Endothelial cell of umbilical vein (primary cell): ENCODE data around the gene IGFL1. TPM values are rescaled to one million over a fixed set of nuclear protein-coding genes. Genes with fewer than 3 reads are reported as not detected.

Experiments
- BruUV-seq: library from RNA; stranded (reverse); fragments of 400-500 nt; replicated peaks from 2 replicates; lab custom pipeline; 2021; lab: Mats Ljungman, UMichigan
- CTCF ChIA-PET: fragments of 300-600, 350-600 bp; sonication (Branson Sonifier 250); formaldehyde crosslinking; loops from one replicate; lab custom pipeline; 2021; ENCODE audit warnings: antibody characterized with exemption, inconsistent platforms; lab: Charles Lee
- POLR2A ChIA-PET: fragments of 300-600, 350-600 bp; sonication (Branson Sonifier 250); formaldehyde crosslinking; loops from one replicate; lab custom pipeline; 2021; ENCODE audit warnings: antibody characterized with exemption, inconsistent platforms; lab: Charles Lee
- DNase-seq: peaks from one replicate; pipeline ENCODE4 v3.0.0-alpha.2; 2011; ENCODE audit warnings: low read depth, low spot score
- FAIRE-seq: peaks from 2 replicates; lab custom pipeline; 2011; peaks lifted over from hg19 to GRCh38; lab: Jason Lieb, UNC
- H2AFZ ChIP-seq: 2 replicates; pipeline ENCODE4 v1.6.0; 2012; ENCODE audit warnings: low read depth, low read length, control low read depth, inconsistent platforms
- H3K27ac ChIP-seq: 2 replicates; pipeline ENCODE4 v1.5.1; 2011; ENCODE audit warnings: low read depth, mild to moderate bottlenecking, control low read depth, low read length, moderate library complexity; ENCODE audit not compliant: insufficient read depth
- H3K27me3 ChIP-seq, 2 experiments: 2 replicates each; pipeline versions ENCODE4 v1.6.0 to v1.6.1; 2011; ENCODE audit warnings: low read length in 2 of 2, mixed read lengths in 1 of 2; ENCODE audit not compliant: control insufficient read depth in 2 of 2, insufficient read depth in 2 of 2
- H3K36me3 ChIP-seq, 2 experiments: 2 replicates in 1 of 2; 3 replicates in 1 of 2; pipeline ENCODE4 v1.5.1; 2011; ENCODE audit warnings: low read length in 2 of 2, mild to moderate bottlenecking in 1 of 2, moderate library complexity in 1 of 2; ENCODE audit not compliant: control insufficient read depth in 2 of 2, insufficient read depth in 2 of 2; ENCODE audit errors: extremely low read depth in 1 of 2
- H3K4me1 ChIP-seq: 3 replicates; pipeline ENCODE4 v1.5.1; 2011; ENCODE audit warnings: mild to moderate bottlenecking, low read length; ENCODE audit not compliant: control insufficient read depth, insufficient read depth; ENCODE audit errors: extremely low read depth
- H3K4me2 ChIP-seq: 2 replicates; pipeline ENCODE4 v1.6.1; 2011; ENCODE audit warnings: low read length, control low read depth, mixed read lengths; ENCODE audit not compliant: insufficient read depth
- H3K4me3 ChIP-seq, 3 experiments: fragments of 200-600 bp in 1 of 3; sonication (generic), shearing (Covaris generic) in 1 of 3; replicated peaks in 1 of 3; 2 replicates each; pipeline ENCODE4 v1.5.1; 2011 to 2016; ENCODE audit warnings: control low read depth in 3 of 3, low read length in 3 of 3, mild to moderate bottlenecking in 2 of 3, inconsistent platforms in 1 of 3, low read depth in 1 of 3, moderate library complexity in 1 of 3; ENCODE audit not compliant: insufficient read depth in 1 of 3
- H3K79me2 ChIP-seq: 2 replicates; pipeline ENCODE4 v1.6.0; 2012; ENCODE audit warnings: low read length, inconsistent platforms; ENCODE audit not compliant: control insufficient read depth, insufficient read depth
- H3K9ac ChIP-seq: replicated peaks from 2 replicates; pipeline ENCODE3; 2011; ENCODE audit warnings: low read length, control low read depth; ENCODE audit not compliant: insufficient read depth; ENCODE audit errors: extremely low read depth
- H3K9me1 ChIP-seq: replicated peaks from 3 replicates; pipeline ENCODE4 v1.6.0; 2011; ENCODE audit warnings: mild to moderate bottlenecking, low read length; ENCODE audit not compliant: control insufficient read depth, insufficient read depth; ENCODE audit errors: extremely low read depth
- H3K9me3 ChIP-seq: replicated peaks from 2 replicates; pipeline ENCODE4 v1.5.1; 2012; ENCODE audit warnings: low read length, inconsistent platforms; ENCODE audit not compliant: control insufficient read depth, insufficient read depth
- H4K20me1 ChIP-seq: replicated peaks from 2 replicates; pipeline ENCODE3; 2011; ENCODE audit warnings: mild to moderate bottlenecking, low read length; ENCODE audit not compliant: control insufficient read depth, insufficient read depth; ENCODE audit errors: extremely low read depth
- CTCF ChIP-seq, 2 donors: IDR thresholded peaks; 1 replicate in 1 of 2; 2 replicates in 1 of 2; pipeline ENCODE4 v1.5.1; 2011; ENCODE audit warnings: low read length in 2 of 2, mild to moderate bottlenecking in 2 of 2, moderate library complexity in 2 of 2, control low read depth in 1 of 2, inconsistent platforms in 1 of 2, low read depth in 1 of 2; ENCODE audit not compliant: insufficient read depth in 1 of 2; ENCODE audit errors: extremely low read depth in 1 of 2
- FOS ChIP-seq: IDR thresholded peaks from 2 replicates; pipeline ENCODE4 v1.6.1; 2011; ENCODE audit warnings: mild to moderate bottlenecking, low read length, moderate library complexity, borderline replicate concordance; ENCODE audit not compliant: insufficient read depth
- GATA2 ChIP-seq: IDR thresholded peaks from 2 replicates; pipeline ENCODE4 v1.7.0; 2011; ENCODE audit warnings: low read depth, mild to moderate bottlenecking, moderate library complexity, mixed read lengths, low read length; ENCODE audit not compliant: insufficient read length, insufficient read depth
- JUN ChIP-seq: IDR thresholded peaks from 2 replicates; pipeline ENCODE4 v1.6.1; 2011; ENCODE audit warnings: borderline replicate concordance, low read depth; ENCODE audit not compliant: insufficient read length, insufficient read depth
- MAX ChIP-seq: IDR thresholded peaks from 2 replicates; pipeline ENCODE4 v1.6.1; 2011; ENCODE audit not compliant: insufficient read depth, insufficient read length
- dilution Hi-C: fragments of 300-500 bp; cut with MboI; formaldehyde crosslinking; loops from one replicate; pipeline ENCODE4 v1.15.0; 2019; ENCODE audit warnings: low sequenced_read_pairs; ENCODE audit not compliant: extremely low pct_ligation_motif_present
- intact Hi-C: fragments of 100-400 bp; cut with micrococcal nuclease; formaldehyde crosslinking; loops from one replicate; pipeline ENCODE4 v1.10.0; 2022
- polyA plus RNA-seq, 4 experiments: library from polyadenylated mRNA; depleted of rRNA in 3 of 4; stranded (reverse) in 3 of 4; unstranded in 1 of 4; fragments of >200 nt; gene quantifications; 2 replicates each; pipeline versions ENCODE4 v1.2.1 to v1.2.3, GENCODE V29; 2011 to 2012; ENCODE audit warnings: missing spikeins in 1 of 4
- total RNA-seq: library from RNA; stranded (reverse); gene quantifications from 2 replicates; pipeline ENCODE4 v1.2.3, GENCODE V29; 2021

IGFL1 gene
- total and polyA plus RNA-seq, 2 donors (not counting 3 experiments of a cell fraction or from before 2014, with no cell fraction given) = not detected

GRCh38 chr19:46202426-46202825 is 27.1 kb upstream of the IGFL1 start:
- no peak overlapping the region for H2AFZ ChIP-seq
- dilution Hi-C loops (no loop called here), intact Hi-C loops (no loop called here)
- no peaks in the 10 kb centered on the region for H3K36me3 ChIP-seq
- BruUV-seq = no TSS peak
- no peak overlapping the region for H3K9ac ChIP-seq
- H3K79me2 ChIP-seq = no peaks in the 10 kb centered on the region
- DNase-seq = no peak
- ChIA-PET CTCF (no interaction called here), POLR2A (no interaction called here)
- H3K4me1 ChIP-seq = no peaks in the 10 kb centered on the region
- TF ChIP-seq GATA2 (no peak), JUN (no peak), CTCF (IDR thresholded peaks at IDR 0.05; ENCODE audit: extremely low read depth in 1 of 2, insufficient read depth in 1 of 2, low read depth in 1 of 2, low read length in 2 of 2) (no peak), MAX (no peak), FOS (no peak)
- FAIRE-seq = no peak
- peaks cover 0 to 3% of the 10 kb centered on the region in 2 experiments for H3K27me3 ChIP-seq
- H3K9me3 ChIP-seq = no peaks in the 10 kb centered on the region
- no peaks in the 10 kb centered on the region for H3K9me1 ChIP-seq
- no peak overlapping the region for H3K4me2 ChIP-seq
- no peak overlapping the region for H3K27ac ChIP-seq
- H3K4me3 ChIP-seq = no peak overlapping the region
- no peaks in the 10 kb centered on the region for H4K20me1 ChIP-seq
